ENCODE data around the gene FOXJ2. TPM values are rescaled to one million over a fixed set of nuclear protein-coding genes. Genes with fewer than 3 reads are reported as not detected.
"Not testable (repeated sequence)": the region's sequence is repeated elsewhere in the genome, so short reads cannot be mapped to it uniquely, and the experiment has no call there.

FOXJ2 gene
- total RNA-seq (2022) (18.7 and 19.4 TPM in 2 replicates), Bru-seq, nascent RNA (percentile 69 among the genes with signal in this experiment), BruChase-seq, experiment 1, labeled RNA remaining after a 2-hour chase (percentile 82 among the genes with signal in this experiment), BruChase-seq, experiment 2, labeled RNA remaining after a 6-hour chase (percentile 73 among the genes with signal in this experiment)
- long read RNA-seq, full-length matches to known transcripts: 4 of 46 reads
- long read RNA-seq, partial matches to known transcripts: 36 of 46 reads
- long read RNA-seq, other reads (novel, unspliced or antisense): 6 of 46 reads

DNA sequence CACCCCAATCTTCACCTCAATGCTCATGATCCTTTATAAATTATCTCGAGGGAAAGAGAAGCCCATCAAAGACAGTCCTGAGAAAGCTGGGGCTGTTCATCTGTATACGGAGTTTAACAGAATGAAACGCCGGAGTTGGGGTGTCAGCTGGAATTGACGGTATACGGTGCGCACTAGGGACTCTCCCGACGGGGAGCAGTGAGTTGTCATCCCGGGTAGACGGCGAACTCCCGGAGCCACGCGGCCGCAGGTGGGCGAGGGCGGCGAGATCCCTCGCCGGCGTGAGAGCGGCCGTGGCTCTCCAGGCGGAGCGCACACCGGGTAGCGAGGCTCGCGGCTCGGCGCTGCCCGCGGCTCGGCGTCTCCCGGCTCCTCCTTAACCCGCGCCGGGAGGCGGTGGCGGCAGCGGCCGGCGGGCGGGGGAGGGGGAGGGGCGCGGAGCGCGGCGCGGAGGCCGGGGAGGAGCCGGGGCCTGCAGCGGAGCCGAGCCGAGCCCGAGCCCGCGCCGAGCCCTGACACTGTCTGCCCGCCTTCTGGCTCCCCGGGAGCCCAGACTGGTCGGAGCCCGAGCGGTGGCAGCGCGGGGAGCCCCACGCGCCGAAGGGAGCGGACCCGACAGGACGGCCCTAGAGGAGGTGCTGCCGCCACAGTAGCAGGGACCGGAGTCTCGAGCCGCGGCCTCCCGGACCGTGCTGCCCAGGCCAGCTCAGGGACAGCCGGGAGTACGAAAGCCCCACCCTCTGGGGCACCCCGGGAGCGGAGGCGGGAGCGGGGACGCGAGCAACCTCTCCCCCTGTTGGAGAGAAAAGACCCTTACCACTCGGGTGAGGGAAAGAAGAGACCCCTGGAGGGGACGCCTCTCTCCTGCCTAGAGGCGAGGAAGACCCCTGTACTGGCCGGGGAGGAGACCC, at the start of gene FOXJ2:
Gene FOXJ2, plus strand, starts transcription at position 475 of the 911 bp plus-strand sequence. CDS start 7,117 bp downstream, outside the sequence.
- H3K36me3 ChIP-seq (ENCODE audit: control insufficient read depth, insufficient read depth, low read length): no peaks in the 10 kb centered on the region
- peak within 1 kb of the TSS; percentile 89 for H3K4me3 Mint-ChIP-seq (ENCODE audit: unreplicated experiment)
- no peaks in the 10 kb centered on the region for H3K27me3 Mint-ChIP-seq (ENCODE audit: insufficient read depth, unreplicated experiment)
- peak within 1 kb of the TSS; percentile 69 for H3K27ac Mint-ChIP-seq (ENCODE audit: unreplicated experiment)
- no peaks in the 10 kb centered on the region for H3K27me3 ChIP-seq (replicated peaks; ENCODE audit: control insufficient read depth, insufficient read depth, low read length)
- H3K4me3 ChIP-seq (ENCODE audit: low read depth, low read length): peak within 1 kb of the TSS; percentile 93
- peaks cover 39% of the 10 kb centered on the region for H3K4me1 Mint-ChIP-seq (ENCODE audit: low read depth, unreplicated experiment)
- TF ChIP-seq, protein P1, sequence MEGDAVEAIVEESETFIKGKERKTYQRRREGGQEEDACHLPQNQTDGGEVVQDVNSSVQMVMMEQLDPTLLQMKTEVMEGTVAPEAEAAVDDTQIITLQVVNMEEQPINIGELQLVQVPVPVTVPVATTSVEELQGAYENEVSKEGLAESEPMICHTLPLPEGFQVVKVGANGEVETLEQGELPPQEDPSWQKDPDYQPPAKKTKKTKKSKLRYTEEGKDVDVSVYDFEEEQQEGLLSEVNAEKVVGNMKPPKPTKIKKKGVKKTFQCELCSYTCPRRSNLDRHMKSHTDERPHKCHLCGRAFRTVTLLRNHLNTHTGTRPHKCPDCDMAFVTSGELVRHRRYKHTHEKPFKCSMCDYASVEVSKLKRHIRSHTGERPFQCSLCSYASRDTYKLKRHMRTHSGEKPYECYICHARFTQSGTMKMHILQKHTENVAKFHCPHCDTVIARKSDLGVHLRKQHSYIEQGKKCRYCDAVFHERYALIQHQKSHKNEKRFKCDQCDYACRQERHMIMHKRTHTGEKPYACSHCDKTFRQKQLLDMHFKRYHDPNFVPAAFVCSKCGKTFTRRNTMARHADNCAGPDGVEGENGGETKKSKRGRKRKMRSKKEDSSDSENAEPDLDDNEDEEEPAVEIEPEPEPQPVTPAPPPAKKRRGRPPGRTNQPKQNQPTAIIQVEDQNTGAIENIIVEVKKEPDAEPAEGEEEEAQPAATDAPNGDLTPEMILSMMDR (IDR thresholded peaks at IDR 0.05; ENCODE audit: insufficient read depth in 1 of 2, low read depth in 1 of 2, low read length in 1 of 2, severe bottlenecking in 1 of 2, unreplicated experiment in 1 of 2): peak; percentile 27 to 53
- H3K36me3 Mint-ChIP-seq (ENCODE audit: insufficient read depth, unreplicated experiment): peaks cover 7% of the 10 kb centered on the region
- no peaks in the 10 kb centered on the region for H3K9me3 ChIP-seq
- intact Hi-C loops (cut with micrococcal nuclease; ENCODE audit: unreplicated experiment): no loop called here
- peak; percentile 79 to 89 for DNase-seq
- peaks cover 27% of the 10 kb centered on the region for H3K4me1 ChIP-seq
- TSS peak; percentile 75 for BruUV-seq (replicated peaks)
- ChIA-PET POLR2A (interaction anchor here (0.5 to 1.4 kb wide), 3 partner anchors 46 to 96 kb away, joined by 4 to 8 read pairs (median 5); partner anchors contain the start of gene SLC2A3), CTCF (interaction anchor here (0.6 to 1.3 kb wide), 3 partner anchors 13 to 126 kb away, joined by 3 to 8 read pairs (median 4); no protein-coding TSS in a partner anchor)
- no peaks in the 10 kb centered on the region for H3K9me3 Mint-ChIP-seq (ENCODE audit: unreplicated experiment)

DNA sequence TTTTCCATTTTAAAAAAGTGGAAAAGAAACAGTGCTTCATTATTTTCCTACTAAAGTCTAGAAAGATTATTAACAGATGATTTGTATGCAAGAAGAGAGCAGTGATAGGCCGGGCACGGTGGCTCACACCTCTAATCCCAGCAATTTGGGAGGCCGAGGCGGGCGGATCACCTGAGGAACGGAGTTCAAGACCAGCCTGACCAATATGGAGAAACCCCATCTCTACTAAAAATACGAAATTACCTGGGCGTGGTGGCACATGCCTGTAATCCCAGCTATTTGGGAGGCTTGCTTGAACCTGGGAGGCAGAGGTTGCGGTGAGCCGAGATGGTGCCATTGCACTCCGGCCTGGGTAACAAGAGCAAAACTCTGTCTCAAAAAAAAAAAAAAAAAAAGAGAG, 49.5 kb upstream of the FOXJ2 start:
- H3K4me1 Mint-ChIP-seq (ENCODE audit: low read depth, unreplicated experiment): peaks cover 54% of the 10 kb centered on the region
- BruUV-seq (replicated peaks): TSS peak; percentile 83
- H3K36me3 Mint-ChIP-seq (ENCODE audit: insufficient read depth, unreplicated experiment): peaks cover 72% of the 10 kb centered on the region
- intact Hi-C loops (cut with micrococcal nuclease; ENCODE audit: unreplicated experiment): loop anchor here (2.0 kb wide), 1 partner anchor 50 kb away; no protein-coding TSS in a partner anchor
- peak overlapping the region; percentile 49 for H3K4me3 Mint-ChIP-seq (ENCODE audit: unreplicated experiment)
- not testable (repeated sequence) for H3K27me3 ChIP-seq (replicated peaks; ENCODE audit: control insufficient read depth, insufficient read depth, low read length); H3K27me3 Mint-ChIP-seq (ENCODE audit: insufficient read depth, unreplicated experiment); H3K4me3 ChIP-seq (ENCODE audit: low read depth, low read length); H3K36me3 ChIP-seq (ENCODE audit: control insufficient read depth, insufficient read depth, low read length); H3K9me3 Mint-ChIP-seq (ENCODE audit: unreplicated experiment); H3K9me3 ChIP-seq
- POLR2A ChIA-PET: interaction anchor here (0.5 to 3.4 kb wide), 11 partner anchors 8 to 147 kb away, joined by 3 to 45 read pairs (median 4); partner anchors contain the start of gene SLC2A3
- H3K4me1 ChIP-seq: peaks cover 79% of the 10 kb centered on the region
- DNase-seq: peak in 1 of 2 experiments; percentile 50
- CTCF ChIA-PET: interaction anchor here (1.0 to 2.5 kb wide), 4 partner anchors 12 to 50 kb away, joined by 5 to 12 read pairs (median 6); partner anchors contain the start of gene SLC2A3
- H3K27ac Mint-ChIP-seq (ENCODE audit: unreplicated experiment): peak overlapping the region; percentile 93

DNA sequence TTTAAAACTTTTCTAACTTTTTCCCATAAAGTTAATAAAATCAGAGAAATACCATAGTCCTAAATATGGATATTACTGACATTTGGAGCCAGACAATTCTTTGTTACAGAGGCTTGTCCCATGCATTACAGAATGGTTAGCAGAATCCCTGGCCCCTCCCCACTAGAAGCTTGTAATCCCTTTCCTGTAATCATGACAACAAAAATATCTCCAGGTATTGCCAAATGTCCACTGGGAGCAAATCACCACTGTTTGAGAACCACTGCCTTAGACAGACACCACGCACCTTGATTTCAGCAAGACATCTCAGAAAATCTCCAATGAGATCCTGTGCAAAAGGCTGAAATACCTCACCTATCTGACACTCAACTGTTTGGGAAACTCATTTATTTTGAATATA, 49.1 kb upstream of the FOXJ2 start:
- BruUV-seq (replicated peaks); H3K36me3 ChIP-seq (ENCODE audit: control insufficient read depth, insufficient read depth, low read length); H3K9me3 ChIP-seq; H3K4me3 ChIP-seq (ENCODE audit: low read depth, low read length); H3K27me3 ChIP-seq (replicated peaks; ENCODE audit: control insufficient read depth, insufficient read depth, low read length); H3K27me3 Mint-ChIP-seq (ENCODE audit: insufficient read depth, unreplicated experiment); H3K9me3 Mint-ChIP-seq (ENCODE audit: unreplicated experiment): not testable (repeated sequence)
- peaks cover 76% of the 10 kb centered on the region for H3K4me1 ChIP-seq
- H3K27ac Mint-ChIP-seq (ENCODE audit: unreplicated experiment): peak overlapping the region; percentile 93
- H3K4me1 Mint-ChIP-seq (ENCODE audit: low read depth, unreplicated experiment): peaks cover 49% of the 10 kb centered on the region
- intact Hi-C loops (cut with micrococcal nuclease; ENCODE audit: unreplicated experiment): loop anchor here (2.0 kb wide), 1 partner anchor 51 kb away; no protein-coding TSS in a partner anchor
- ChIA-PET POLR2A (interaction anchor here (1.0 to 3.4 kb wide), 7 partner anchors 9 to 148 kb away, joined by 3 to 45 read pairs (median 5); partner anchors contain the start of gene SLC2A3), CTCF (interaction anchor here (0.5 to 2.5 kb wide), 3 partner anchors 14 to 50 kb away, joined by 5 to 12 read pairs (median 7); partner anchors contain the start of gene SLC2A3)
- peak; percentile 79 to 82 for DNase-seq
- H3K4me3 Mint-ChIP-seq (ENCODE audit: unreplicated experiment): peak overlapping the region; percentile 42
- H3K36me3 Mint-ChIP-seq (ENCODE audit: insufficient read depth, unreplicated experiment): peaks cover 68% of the 10 kb centered on the region

Data from Caco-2 (cell line).